GM12865 (cell line): Measurements from ENCODE around the gene SEC31B.

ENCODE experiments used
- DNase-seq: peaks from one replicate; pipeline ENCODE4 v3.0.0; 2010; ENCODE audit warnings: low read depth
- H3K4me3 ChIP-seq: 2 replicates; pipeline ENCODE4 v1.5.1; 2011; ENCODE audit warnings: mild to moderate bottlenecking, low read depth, low read length, control low read depth
- CTCF ChIP-seq: IDR thresholded peaks from 2 replicates; pipeline ENCODE4 v1.5.1; 2011; ENCODE audit warnings: low read length, control low read depth, low read depth, inconsistent platforms; ENCODE audit not compliant: insufficient read depth; ENCODE audit errors: missing control alignments

Gene SEC31B

GRCh38 chr10:100510533-100511308 is 8.9 kb downstream of the SEC31B start:
- no peak for TF ChIP-seq CTCF
- H3K4me3 ChIP-seq, result no peak overlapping the region
- DNase-seq, result peak; percentile 64

- no peak for DNase-seq
- no peak for TF ChIP-seq CTCF
- H3K4me3 ChIP-seq, result no peak overlapping the region
Observed at GRCh38 chr10:100509241-100509840, 10.3 kb downstream of the SEC31B start.

GRCh38 chr10:100508691-100509150 is 10.9 kb downstream of the SEC31B start:
- TF ChIP-seq CTCF, result peak; percentile 49
- DNase-seq, result peak; percentile 55

GRCh38 chr10:100508266-100508665 is 11.4 kb downstream of the SEC31B start:
- TF ChIP-seq CTCF, result no peak
- no peak for DNase-seq
- H3K4me3 ChIP-seq, result no peak overlapping the region

More at GRCh38 chr10:100508691-100509150, 10.9 kb downstream of the SEC31B start:
- no peak overlapping the region for H3K4me3 ChIP-seq

GRCh38 chr10:100507357-100507732 is 12.3 kb downstream of the SEC31B start:
- TF ChIP-seq CTCF, result no peak
- H3K4me3 ChIP-seq, result no peak overlapping the region
- no peak for DNase-seq

- H3K4me3 ChIP-seq, result no peak overlapping the region
- no peak for DNase-seq
- TF ChIP-seq CTCF, result no peak
Observed at GRCh38 chr10:100506596-100507356, 12.9 kb downstream of the SEC31B start.
